HepG2 (cell line): Measurements from ENCODE around the gene SNX30. TPM values are rescaled to one million over a fixed set of nuclear protein-coding genes. Genes with fewer than 3 reads are reported as not detected.

Experiments
- BORCS8-MEF2B ChIP-seq: sonication (generic); formaldehyde crosslinking; IDR thresholded peaks from 2 replicates; pipeline ENCODE4 v1.8.0; 2022; ENCODE audit warnings: mild to moderate bottlenecking, missing genetic modification reagents
- GFI1 ChIP-seq: sonication (generic); formaldehyde crosslinking; IDR thresholded peaks from 2 replicates; pipeline ENCODE4 v1.5.0; 2020; ENCODE audit warnings: missing genetic modification reagents, mild to moderate bottlenecking, borderline replicate concordance
- KDM5B ChIP-seq: sonication (generic); formaldehyde crosslinking; IDR thresholded peaks from 2 replicates; pipeline ENCODE4 v1.4.0; 2020; ENCODE audit warnings: missing genetic modification reagents, mild to moderate bottlenecking, borderline replicate concordance
- KDM6A ChIP-seq: IDR thresholded peaks from 2 replicates; pipeline ENCODE4 v1.6.1; 2016; ENCODE audit warnings: low read depth
- NAIF1 ChIP-seq: sonication (generic); formaldehyde crosslinking; IDR thresholded peaks from 2 replicates; pipeline ENCODE4 v1.5.0; 2020; ENCODE audit warnings: mild to moderate bottlenecking, missing genetic modification reagents, borderline replicate concordance
- NCOA2 ChIP-seq: sonication (generic); formaldehyde crosslinking; IDR thresholded peaks from 2 replicates; pipeline ENCODE4 v1.8.0; 2022; ENCODE audit warnings: inconsistent platforms
- SNAPC2 ChIP-seq: sonication (generic); formaldehyde crosslinking; IDR thresholded peaks from 2 replicates; pipeline ENCODE4 v1.8.1; 2022; ENCODE audit warnings: mild to moderate bottlenecking, missing genetic modification reagents
- TARDBP ChIP-seq: sonication (generic); formaldehyde crosslinking; IDR thresholded peaks from 2 replicates; pipeline ENCODE4 v1.8.0; 2022; ENCODE audit warnings: mild to moderate bottlenecking, missing genetic modification reagents
- TGIF2 ChIP-seq: IDR thresholded peaks from 2 replicates; pipeline ENCODE4 v1.6.1; 2016; ENCODE audit warnings: control low read depth, missing compliant biosample characterization
- U2AF1 ChIP-seq: fragments of 200-400 bp; formaldehyde crosslinking; optimal IDR thresholded peaks from 2 replicates; pipeline ENCODE3; 2017; ENCODE audit warnings: mild to moderate bottlenecking, low read depth, low read length
- ZNF768 ChIP-seq: sonication (generic); formaldehyde crosslinking; IDR thresholded peaks from 2 replicates; pipeline ENCODE4 v1.4.0; 2020; ENCODE audit warnings: missing genetic modification reagents
- polyA plus RNA-seq, 8 experiments: library from polyadenylated mRNA; depleted of rRNA in 3 of 8; stranded (reverse) in 7 of 8; unstranded in 1 of 8; fragments of >200 nt; fragmentation: Illumina TruSeq in 4 of 8; extraction: Trizol in 4 of 8; gene quantifications; 2 replicates each; pipeline versions ENCODE4 v1.2.1 to v1.2.3, GENCODE V29; 2011 to 2016; ENCODE audit warnings: low read depth in 4 of 8, missing spikeins in 1 of 8, mixed read lengths in 1 of 8; ENCODE audit not compliant: insufficient read depth in 1 of 8
- total RNA-seq, 5 experiments: library from RNA; depleted of rRNA; stranded (reverse); fragments of >200 nt; fragmentation: Illumina TruSeq; extraction: Trizol; gene quantifications; 2 replicates each; pipeline ENCODE4 v1.2.3, GENCODE V29; 2016; ENCODE audit warnings: low read depth in 1 of 5
- TF ChIP-seq, protein P1 (sequence below), 2 experiments: fragments of 450-650 bp in 1 of 2; sonication (generic) in 1 of 2; formaldehyde crosslinking in 1 of 2; IDR thresholded peaks; 2 replicates each; pipeline versions ENCODE4 v1.6.1 to v1.8.0; 2016 to 2022; ENCODE audit warnings: antibody characterized with exemption in 1 of 2, mild to moderate bottlenecking in 1 of 2, missing genetic modification reagents in 1 of 2
- TF ChIP-seq, protein P2 (sequence below): sonication (generic); formaldehyde crosslinking; IDR thresholded peaks from 2 replicates; pipeline ENCODE4 v1.5.0; 2020; ENCODE audit warnings: mild to moderate bottlenecking, missing genetic modification reagents, moderate library complexity
- TF ChIP-seq, protein P3 (sequence below): sonication (generic); formaldehyde crosslinking; IDR thresholded peaks from 2 replicates; pipeline ENCODE4 v1.5.0; 2020; ENCODE audit warnings: mild to moderate bottlenecking, missing genetic modification reagents
- TF ChIP-seq, protein P4 (sequence below): sonication (generic); formaldehyde crosslinking; IDR thresholded peaks from 2 replicates; pipeline ENCODE4 v1.5.0; 2020; ENCODE audit warnings: missing genetic modification reagents
- TF ChIP-seq, protein P5 (sequence below): sonication (generic); formaldehyde crosslinking; IDR thresholded peaks from 2 replicates; pipeline ENCODE4 v1.4.0; 2020; ENCODE audit warnings: missing genetic modification reagents

The SNX30 gene
- total and polyA plus RNA-seq, 2 of the 13 experiments (the other 11 are each of a cell fraction or from before 2014, with no cell fraction given): 4.4 to 12.4 TPM

DNA sequence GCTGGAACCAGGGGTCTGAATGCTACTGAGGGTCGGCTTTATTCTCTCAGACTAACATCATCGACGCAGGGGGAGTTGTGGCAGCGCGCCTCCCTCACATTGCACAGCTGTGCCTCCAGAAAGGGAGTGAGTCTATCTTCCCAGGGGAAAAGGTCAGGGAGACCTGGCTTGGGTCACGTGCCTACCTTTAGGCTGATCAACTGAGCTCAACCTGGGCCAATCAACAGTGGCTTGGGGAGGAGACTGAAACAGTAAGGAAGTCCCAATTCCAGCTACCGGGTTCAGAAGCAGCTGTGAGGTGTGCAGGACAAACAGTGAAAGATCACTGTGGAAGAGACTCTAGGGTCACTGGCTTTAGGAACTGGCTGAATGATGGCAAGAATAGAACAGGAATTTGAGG is 14.3 kb downstream of the SNX30 start (continued):
- TF ChIP-seq, protein P1, sequence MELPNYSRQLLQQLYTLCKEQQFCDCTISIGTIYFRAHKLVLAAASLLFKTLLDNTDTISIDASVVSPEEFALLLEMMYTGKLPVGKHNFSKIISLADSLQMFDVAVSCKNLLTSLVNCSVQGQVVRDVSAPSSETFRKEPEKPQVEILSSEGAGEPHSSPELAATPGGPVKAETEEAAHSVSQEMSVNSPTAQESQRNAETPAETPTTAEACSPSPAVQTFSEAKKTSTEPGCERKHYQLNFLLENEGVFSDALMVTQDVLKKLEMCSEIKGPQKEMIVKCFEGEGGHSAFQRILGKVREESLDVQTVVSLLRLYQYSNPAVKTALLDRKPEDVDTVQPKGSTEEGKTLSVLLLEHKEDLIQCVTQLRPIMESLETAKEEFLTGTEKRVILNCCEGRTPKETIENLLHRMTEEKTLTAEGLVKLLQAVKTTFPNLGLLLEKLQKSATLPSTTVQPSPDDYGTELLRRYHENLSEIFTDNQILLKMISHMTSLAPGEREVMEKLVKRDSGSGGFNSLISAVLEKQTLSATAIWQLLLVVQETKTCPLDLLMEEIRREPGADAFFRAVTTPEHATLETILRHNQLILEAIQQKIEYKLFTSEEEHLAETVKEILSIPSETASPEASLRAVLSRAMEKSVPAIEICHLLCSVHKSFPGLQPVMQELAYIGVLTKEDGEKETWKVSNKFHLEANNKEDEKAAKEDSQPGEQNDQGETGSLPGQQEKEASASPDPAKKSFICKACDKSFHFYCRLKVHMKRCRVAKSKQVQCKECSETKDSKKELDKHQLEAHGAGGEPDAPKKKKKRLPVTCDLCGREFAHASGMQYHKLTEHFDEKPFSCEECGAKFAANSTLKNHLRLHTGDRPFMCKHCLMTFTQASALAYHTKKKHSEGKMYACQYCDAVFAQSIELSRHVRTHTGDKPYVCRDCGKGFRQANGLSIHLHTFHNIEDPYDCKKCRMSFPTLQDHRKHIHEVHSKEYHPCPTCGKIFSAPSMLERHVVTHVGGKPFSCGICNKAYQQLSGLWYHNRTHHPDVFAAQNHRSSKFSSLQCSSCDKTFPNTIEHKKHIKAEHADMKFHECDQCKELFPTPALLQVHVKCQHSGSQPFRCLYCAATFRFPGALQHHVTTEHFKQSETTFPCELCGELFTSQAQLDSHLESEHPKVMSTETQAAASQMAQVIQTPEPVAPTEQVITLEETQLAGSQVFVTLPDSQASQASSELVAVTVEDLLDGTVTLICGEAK (IDR thresholded peaks at IDR 0.05): no peak
- TF ChIP-seq, protein P1 (CRISPR knock-in tag; IDR thresholded peaks at IDR 0.05): no peak
- TF ChIP-seq, protein P2, sequence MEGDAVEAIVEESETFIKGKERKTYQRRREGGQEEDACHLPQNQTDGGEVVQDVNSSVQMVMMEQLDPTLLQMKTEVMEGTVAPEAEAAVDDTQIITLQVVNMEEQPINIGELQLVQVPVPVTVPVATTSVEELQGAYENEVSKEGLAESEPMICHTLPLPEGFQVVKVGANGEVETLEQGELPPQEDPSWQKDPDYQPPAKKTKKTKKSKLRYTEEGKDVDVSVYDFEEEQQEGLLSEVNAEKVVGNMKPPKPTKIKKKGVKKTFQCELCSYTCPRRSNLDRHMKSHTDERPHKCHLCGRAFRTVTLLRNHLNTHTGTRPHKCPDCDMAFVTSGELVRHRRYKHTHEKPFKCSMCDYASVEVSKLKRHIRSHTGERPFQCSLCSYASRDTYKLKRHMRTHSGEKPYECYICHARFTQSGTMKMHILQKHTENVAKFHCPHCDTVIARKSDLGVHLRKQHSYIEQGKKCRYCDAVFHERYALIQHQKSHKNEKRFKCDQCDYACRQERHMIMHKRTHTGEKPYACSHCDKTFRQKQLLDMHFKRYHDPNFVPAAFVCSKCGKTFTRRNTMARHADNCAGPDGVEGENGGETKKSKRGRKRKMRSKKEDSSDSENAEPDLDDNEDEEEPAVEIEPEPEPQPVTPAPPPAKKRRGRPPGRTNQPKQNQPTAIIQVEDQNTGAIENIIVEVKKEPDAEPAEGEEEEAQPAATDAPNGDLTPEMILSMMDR (CRISPR knock-in tag): 0 out of 2 replicates have a peak, but pooled peaks have one; percentile 11
- TF ChIP-seq TARDBP: no peak; the same call in 1 of the 2 replicates
- TF ChIP-seq GFI1 (CRISPR knock-in tag): no peak; the same call in 1 of the 2 replicates
- TF ChIP-seq, protein P3, sequence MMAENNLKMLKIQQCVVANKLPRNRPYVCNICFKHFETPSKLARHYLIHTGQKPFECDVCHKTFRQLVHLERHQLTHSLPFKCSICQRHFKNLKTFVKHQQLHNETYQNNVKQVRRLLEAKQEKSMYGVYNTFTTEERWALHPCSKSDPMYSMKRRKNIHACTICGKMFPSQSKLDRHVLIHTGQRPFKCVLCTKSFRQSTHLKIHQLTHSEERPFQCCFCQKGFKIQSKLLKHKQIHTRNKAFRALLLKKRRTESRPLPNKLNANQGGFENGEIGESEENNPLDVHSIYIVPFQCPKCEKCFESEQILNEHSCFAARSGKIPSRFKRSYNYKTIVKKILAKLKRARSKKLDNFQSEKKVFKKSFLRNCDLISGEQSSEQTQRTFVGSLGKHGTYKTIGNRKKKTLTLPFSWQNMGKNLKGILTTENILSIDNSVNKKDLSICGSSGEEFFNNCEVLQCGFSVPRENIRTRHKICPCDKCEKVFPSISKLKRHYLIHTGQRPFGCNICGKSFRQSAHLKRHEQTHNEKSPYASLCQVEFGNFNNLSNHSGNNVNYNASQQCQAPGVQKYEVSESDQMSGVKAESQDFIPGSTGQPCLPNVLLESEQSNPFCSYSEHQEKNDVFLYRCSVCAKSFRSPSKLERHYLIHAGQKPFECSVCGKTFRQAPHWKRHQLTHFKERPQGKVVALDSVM (CRISPR knock-in tag): peak; percentile 73; the same call in 1 of the 2 replicates
- TF ChIP-seq KDM6A (CRISPR knock-in tag): no peak
- no peak for TF ChIP-seq KDM5B (CRISPR knock-in tag)
- TF ChIP-seq ZNF768 (CRISPR knock-in tag): no peak
- no peak for TF ChIP-seq TGIF2 (CRISPR knock-in tag)
- peak; percentile 11; the same call in 1 of the 2 replicates for TF ChIP-seq NCOA2 (CRISPR knock-in tag)
- TF ChIP-seq BORCS8-MEF2B (CRISPR knock-in tag): no peak
- no peak for TF ChIP-seq SNAPC2 (CRISPR knock-in tag)
- TF ChIP-seq, protein P4, sequence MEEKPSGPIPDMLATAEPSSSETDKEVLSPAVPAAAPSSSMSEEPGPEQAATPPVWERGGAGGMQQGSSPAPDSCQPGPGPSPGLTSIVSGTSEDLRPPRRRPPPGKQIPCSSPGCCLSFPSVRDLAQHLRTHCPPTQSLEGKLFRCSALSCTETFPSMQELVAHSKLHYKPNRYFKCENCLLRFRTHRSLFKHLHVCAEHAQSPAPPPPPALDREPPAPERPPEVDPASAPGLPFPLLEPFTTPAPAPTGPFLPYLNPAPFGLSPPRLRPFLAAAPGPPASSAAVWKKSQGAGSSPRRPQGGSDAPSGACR: no peak
- TF ChIP-seq, protein P5, sequence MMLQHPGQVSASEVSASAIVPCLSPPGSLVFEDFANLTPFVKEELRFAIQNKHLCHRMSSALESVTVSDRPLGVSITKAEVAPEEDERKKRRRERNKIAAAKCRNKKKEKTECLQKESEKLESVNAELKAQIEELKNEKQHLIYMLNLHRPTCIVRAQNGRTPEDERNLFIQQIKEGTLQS (CRISPR knock-in tag): no peak
- no peak for TF ChIP-seq U2AF1
- no peak for TF ChIP-seq NAIF1 (CRISPR knock-in tag)
